GM23338 (cell line): ENCODE data around the gene FAM193B. TPM values are rescaled to one million over a fixed set of nuclear protein-coding genes. Genes with fewer than 3 reads are reported as not detected.
A peak's percentile ranks its signal among the peaks of the same experiment; 100 is the strongest.

Source experiments
- ATAC-seq: fragments of 200-7000 bp; cut with Tn5 transposase; 3 replicates; pipeline ENCODE4 v1.9.1; 2020
- DNase-seq: peaks from one replicate; pipeline ENCODE4 v3.0.0-alpha.2; 2015; ENCODE audit warnings: low spot score
- H2AFZ ChIP-seq: fragments of 200-600 bp; sonication (generic); 2 replicates; pipeline ENCODE4 v1.8.0; 2016; ENCODE audit warnings: antibody characterized with exemption, mild to moderate bottlenecking, moderate library complexity
- H3F3A ChIP-seq: fragments of 200-600 bp; sonication (generic); replicated peaks from 2 replicates; pipeline ENCODE4 v1.8.0; 2017; ENCODE audit warnings: antibody characterized with exemption, mixed run types, low read depth
- H3K27ac ChIP-seq: fragments of 200-600 bp; sonication (generic); 2 replicates; pipeline ENCODE4 v1.6.1; 2016; ENCODE audit warnings: low read depth
- H3K27me3 ChIP-seq: fragments of 200-600 bp; sonication (generic); 2 replicates; pipeline ENCODE4 v1.8.0; 2016; ENCODE audit warnings: mild to moderate bottlenecking, mixed run types, moderate library complexity; ENCODE audit not compliant: insufficient read depth
- H3K36me3 ChIP-seq: fragments of 200-600 bp; sonication (generic); 2 replicates; pipeline ENCODE4 v1.8.0; 2016; ENCODE audit warnings: mild to moderate bottlenecking; ENCODE audit not compliant: insufficient read depth
- H3K4me1 ChIP-seq: fragments of 200-600 bp; sonication (generic); 2 replicates; pipeline ENCODE4 v1.8.0; 2016; ENCODE audit warnings: mild to moderate bottlenecking, moderate library complexity; ENCODE audit not compliant: insufficient read depth
- H3K4me2 ChIP-seq: fragments of 200-600 bp; sonication (generic); 2 replicates; pipeline ENCODE4 v1.7.1; 2017; ENCODE audit warnings: mixed run types
- H3K4me3 ChIP-seq: fragments of 200-600 bp; sonication (generic); 2 replicates; pipeline ENCODE4 v1.6.1; 2016; ENCODE audit warnings: mixed run types
- H3K79me2 ChIP-seq: fragments of 200-600 bp; sonication (generic); replicated peaks from 2 replicates; pipeline ENCODE4 v1.8.0; 2017; ENCODE audit warnings: mild to moderate bottlenecking; ENCODE audit not compliant: insufficient read depth
- H3K9me2 ChIP-seq: fragments of 200-600 bp; sonication (generic); 2 replicates; pipeline ENCODE4 v1.8.0; 2017; ENCODE audit not compliant: insufficient read depth
- H4K20me1 ChIP-seq: fragments of 200-600 bp; sonication (generic); replicated peaks from 2 replicates; pipeline ENCODE4 v1.8.0; 2017; ENCODE audit warnings: mild to moderate bottlenecking; ENCODE audit not compliant: insufficient read depth
- H3K27ac Mint-ChIP-seq: 2 replicates; pipeline ENCODE4 v1.8.0; 2020; ENCODE audit warnings: inconsistent platforms, mild to moderate bottlenecking, moderate library complexity, mixed read lengths
- H3K27me3 Mint-ChIP-seq: 3 replicates; pipeline ENCODE4 v1.8.0; 2022; ENCODE audit warnings: low read depth, mild to moderate bottlenecking, moderate library complexity, mixed read lengths, inconsistent platforms; ENCODE audit not compliant: insufficient read depth, poor library complexity
- H3K36me3 Mint-ChIP-seq: 3 replicates; pipeline ENCODE4 v1.8.0; 2021; ENCODE audit warnings: low read depth, mild to moderate bottlenecking, inconsistent platforms, moderate library complexity, mixed read lengths
- H3K4me1 Mint-ChIP-seq: 3 replicates; pipeline ENCODE4 v1.8.0; 2020; ENCODE audit warnings: mild to moderate bottlenecking, inconsistent platforms, mixed read lengths
- H3K4me3 Mint-ChIP-seq: 3 replicates; pipeline ENCODE4 v1.8.0; 2021; ENCODE audit warnings: moderate library complexity, mild to moderate bottlenecking, inconsistent platforms, mixed read lengths
- H3K9me3 Mint-ChIP-seq: 3 replicates; pipeline ENCODE4 v1.8.0; 2020; ENCODE audit warnings: moderate library complexity, mild to moderate bottlenecking, inconsistent platforms, mixed read lengths
- CREB1 ChIP-seq: fragments of 250-450 bp; sonication (Bioruptor Pico); IDR thresholded peaks from 2 replicates; pipeline ENCODE4 v1.5.0; 2020; ENCODE audit warnings: low read depth, mild to moderate bottlenecking, moderate library complexity
- ETS1 ChIP-seq: IDR thresholded peaks from 2 replicates; pipeline ENCODE4 v1.6.1; 2016; ENCODE audit warnings: antibody characterized with exemption
- EZH2 ChIP-seq: fragments of 200-600 bp; sonication (generic); IDR thresholded peaks from one replicate; pipeline ENCODE4 v1.8.0; 2017; ENCODE audit warnings: antibody characterized with exemption, mild to moderate bottlenecking, low read depth; ENCODE audit not compliant: unreplicated experiment
- EZH2phosphoT487 ChIP-seq: fragments of 200-600 bp; sonication (generic); IDR thresholded peaks from one replicate; pipeline ENCODE4 v1.8.1; 2018; ENCODE audit warnings: antibody characterized with exemption; ENCODE audit not compliant: unreplicated experiment
- JUNB ChIP-seq: IDR thresholded peaks from one replicate; pipeline ENCODE4 v1.6.1; 2016; ENCODE audit warnings: antibody characterized with exemption; ENCODE audit not compliant: unreplicated experiment
- NANOG ChIP-seq: IDR thresholded peaks from 2 replicates; pipeline ENCODE4 v1.6.1; 2016; ENCODE audit warnings: antibody characterized with exemption, borderline replicate concordance
- POLR2AphosphoS5 ChIP-seq: IDR thresholded peaks from 2 replicates; pipeline ENCODE4 v1.6.1; 2016; ENCODE audit warnings: antibody characterized with exemption, low read depth
- STAT1 ChIP-seq: IDR thresholded peaks from one replicate; pipeline ENCODE4 v1.6.1; 2016; ENCODE audit warnings: antibody characterized with exemption; ENCODE audit not compliant: unreplicated experiment
- ZNF114 ChIP-seq: fragments of 250-450 bp; sonication (Bioruptor Pico); IDR thresholded peaks from 2 replicates; pipeline ENCODE4 v1.5.0; 2020; ENCODE audit warnings: mild to moderate bottlenecking, moderate library complexity
- ZNF331 ChIP-seq: fragments of 250-450 bp; sonication (Bioruptor Pico); IDR thresholded peaks from 2 replicates; pipeline ENCODE4 v1.5.0; 2020; ENCODE audit warnings: low read depth, mild to moderate bottlenecking, moderate library complexity
- polyA plus RNA-seq: library from polyadenylated mRNA; unstranded; fragments of >200 nt; fragmentation: Nextera tagmentation; extraction: Ambion mirVana; gene quantifications from 2 replicates; pipeline ENCODE4 v1.2.1, GENCODE V29; 2016
- total RNA-seq: library from RNA; depleted of rRNA; stranded (reverse); fragments of >200 nt; shearing (Covaris generic); gene quantifications from 2 replicates; pipeline ENCODE4 v1.2.3, GENCODE V29; 2014
- TF ChIP-seq, protein P1 (sequence below): fragments of 250-450 bp; sonication (Bioruptor Pico); IDR thresholded peaks from 2 replicates; pipeline ENCODE4 v1.5.0; 2020; ENCODE audit warnings: mild to moderate bottlenecking, moderate library complexity
- TF ChIP-seq, protein P2 (sequence below), 2 experiments: fragments of 200-600 bp in 1 of 2; sonication (generic) in 1 of 2; conservative IDR thresholded peaks; 2 replicates each; pipeline versions ENCODE4 v1.5.1 to v1.6.1; 2016 to 2017; ENCODE audit warnings: antibody characterized with exemption in 2 of 2, low read depth in 2 of 2, mild to moderate bottlenecking in 2 of 2, moderate library complexity in 1 of 2

Gene FAM193B
- total and polyA plus RNA-seq, 2 experiments from 2014 or later = 44.4 to 58.6 TPM

DNA sequence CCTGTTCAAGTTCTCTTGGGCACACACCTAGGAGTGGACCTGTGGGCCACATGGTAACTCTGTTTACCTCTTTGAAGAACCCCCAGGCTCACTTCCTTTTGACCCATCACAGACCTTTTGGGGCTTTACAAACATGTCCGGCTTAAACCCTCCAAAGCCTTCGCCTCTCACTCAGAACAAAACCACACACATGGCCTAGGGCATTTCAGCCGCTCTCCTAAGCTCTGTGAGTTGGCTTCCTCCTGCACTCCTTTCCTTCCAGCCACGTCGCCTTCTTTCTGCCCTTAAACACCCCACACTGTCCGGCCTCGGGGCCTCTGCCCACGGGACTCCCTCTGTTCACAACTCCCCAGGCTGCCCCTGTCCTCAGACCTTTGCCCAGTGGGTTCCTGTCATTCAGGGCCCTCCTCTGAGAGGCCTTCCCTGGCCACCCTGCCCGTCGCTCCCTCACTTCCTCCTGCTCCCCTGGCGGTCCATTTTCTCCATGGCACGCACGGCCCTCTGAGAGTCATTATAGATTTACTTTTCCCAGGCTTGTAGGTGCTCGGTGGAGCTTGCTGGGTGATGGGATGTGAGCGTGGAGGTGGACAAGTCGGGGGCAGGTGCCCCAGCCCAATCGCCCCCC is 46.7 kb downstream of the FAM193B start:
- no peaks in the 10 kb centered on the region for H3K36me3 ChIP-seq
- ATAC-seq = no peak
- H3K9me2 ChIP-seq = no peaks in the 10 kb centered on the region

More for the DNA sequence above, 46.7 kb downstream of the FAM193B start:
- peaks cover 5% of the 10 kb centered on the region; the same call in 1 of the 2 replicates for H3F3A ChIP-seq
- TF ChIP-seq JUNB = no peak
- TF ChIP-seq EZH2phosphoT487 = no peak
- TF ChIP-seq NANOG = no peak
- no peak for TF ChIP-seq CREB1
- TF ChIP-seq, protein P1, sequence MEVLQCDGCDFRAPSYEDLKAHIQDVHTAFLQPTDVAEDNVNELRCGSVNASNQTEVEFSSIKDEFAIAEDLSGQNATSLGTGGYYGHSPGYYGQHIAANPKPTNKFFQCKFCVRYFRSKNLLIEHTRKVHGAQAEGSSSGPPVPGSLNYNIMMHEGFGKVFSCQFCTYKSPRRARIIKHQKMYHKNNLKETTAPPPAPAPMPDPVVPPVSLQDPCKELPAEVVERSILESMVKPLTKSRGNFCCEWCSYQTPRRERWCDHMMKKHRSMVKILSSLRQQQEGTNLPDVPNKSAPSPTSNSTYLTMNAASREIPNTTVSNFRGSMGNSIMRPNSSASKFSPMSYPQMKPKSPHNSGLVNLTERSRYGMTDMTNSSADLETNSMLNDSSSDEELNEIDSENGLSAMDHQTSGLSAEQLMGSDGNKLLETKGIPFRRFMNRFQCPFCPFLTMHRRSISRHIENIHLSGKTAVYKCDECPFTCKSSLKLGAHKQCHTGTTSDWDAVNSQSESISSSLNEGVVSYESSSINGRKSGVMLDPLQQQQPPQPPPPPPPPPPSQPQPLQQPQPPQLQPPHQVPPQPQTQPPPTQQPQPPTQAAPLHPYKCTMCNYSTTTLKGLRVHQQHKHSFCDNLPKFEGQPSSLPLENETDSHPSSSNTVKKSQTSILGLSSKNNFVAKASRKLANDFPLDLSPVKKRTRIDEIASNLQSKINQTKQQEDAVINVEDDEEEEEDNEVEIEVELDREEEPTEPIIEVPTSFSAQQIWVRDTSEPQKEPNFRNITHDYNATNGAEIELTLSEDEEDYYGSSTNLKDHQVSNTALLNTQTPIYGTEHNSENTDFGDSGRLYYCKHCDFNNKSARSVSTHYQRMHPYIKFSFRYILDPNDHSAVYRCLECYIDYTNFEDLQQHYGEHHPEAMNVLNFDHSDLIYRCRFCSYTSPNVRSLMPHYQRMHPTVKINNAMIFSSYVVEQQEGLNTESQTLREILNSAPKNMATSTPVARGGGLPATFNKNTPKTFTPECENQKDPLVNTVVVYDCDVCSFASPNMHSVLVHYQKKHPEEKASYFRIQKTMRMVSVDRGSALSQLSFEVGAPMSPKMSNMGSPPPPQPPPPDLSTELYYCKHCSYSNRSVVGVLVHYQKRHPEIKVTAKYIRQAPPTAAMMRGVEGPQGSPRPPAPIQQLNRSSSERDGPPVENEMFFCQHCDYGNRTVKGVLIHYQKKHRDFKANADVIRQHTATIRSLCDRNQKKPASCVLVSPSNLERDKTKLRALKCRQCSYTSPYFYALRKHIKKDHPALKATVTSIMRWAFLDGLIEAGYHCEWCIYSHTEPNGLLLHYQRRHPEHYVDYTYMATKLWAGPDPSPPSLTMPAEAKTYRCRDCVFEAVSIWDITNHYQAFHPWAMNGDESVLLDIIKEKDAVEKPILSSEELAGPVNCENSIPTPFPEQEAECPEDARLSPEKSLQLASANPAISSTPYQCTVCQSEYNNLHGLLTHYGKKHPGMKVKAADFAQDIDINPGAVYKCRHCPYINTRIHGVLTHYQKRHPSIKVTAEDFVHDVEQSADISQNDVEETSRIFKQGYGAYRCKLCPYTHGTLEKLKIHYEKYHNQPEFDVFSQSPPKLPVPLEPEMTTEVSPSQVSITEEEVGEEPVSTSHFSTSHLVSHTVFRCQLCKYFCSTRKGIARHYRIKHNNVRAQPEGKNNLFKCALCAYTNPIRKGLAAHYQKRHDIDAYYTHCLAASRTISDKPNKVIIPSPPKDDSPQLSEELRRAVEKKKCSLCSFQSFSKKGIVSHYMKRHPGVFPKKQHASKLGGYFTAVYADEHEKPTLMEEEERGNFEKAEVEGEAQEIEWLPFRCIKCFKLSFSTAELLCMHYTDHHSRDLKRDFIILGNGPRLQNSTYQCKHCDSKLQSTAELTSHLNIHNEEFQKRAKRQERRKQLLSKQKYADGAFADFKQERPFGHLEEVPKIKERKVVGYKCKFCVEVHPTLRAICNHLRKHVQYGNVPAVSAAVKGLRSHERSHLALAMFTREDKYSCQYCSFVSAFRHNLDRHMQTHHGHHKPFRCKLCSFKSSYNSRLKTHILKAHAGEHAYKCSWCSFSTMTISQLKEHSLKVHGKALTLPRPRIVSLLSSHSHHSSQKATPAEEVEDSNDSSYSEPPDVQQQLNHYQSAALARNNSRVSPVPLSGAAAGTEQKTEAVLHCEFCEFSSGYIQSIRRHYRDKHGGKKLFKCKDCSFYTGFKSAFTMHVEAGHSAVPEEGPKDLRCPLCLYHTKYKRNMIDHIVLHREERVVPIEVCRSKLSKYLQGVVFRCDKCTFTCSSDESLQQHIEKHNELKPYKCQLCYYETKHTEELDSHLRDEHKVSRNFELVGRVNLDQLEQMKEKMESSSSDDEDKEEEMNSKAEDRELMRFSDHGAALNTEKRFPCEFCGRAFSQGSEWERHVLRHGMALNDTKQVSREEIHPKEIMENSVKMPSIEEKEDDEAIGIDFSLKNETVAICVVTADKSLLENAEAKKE (CRISPR knock-in tag) = no peak
- TF ChIP-seq ETS1 = no peak
- TF ChIP-seq EZH2 = no peak
- TF ChIP-seq ZNF114 (CRISPR knock-in tag) = no peak
- no peak for TF ChIP-seq STAT1
- TF ChIP-seq, protein P2, sequence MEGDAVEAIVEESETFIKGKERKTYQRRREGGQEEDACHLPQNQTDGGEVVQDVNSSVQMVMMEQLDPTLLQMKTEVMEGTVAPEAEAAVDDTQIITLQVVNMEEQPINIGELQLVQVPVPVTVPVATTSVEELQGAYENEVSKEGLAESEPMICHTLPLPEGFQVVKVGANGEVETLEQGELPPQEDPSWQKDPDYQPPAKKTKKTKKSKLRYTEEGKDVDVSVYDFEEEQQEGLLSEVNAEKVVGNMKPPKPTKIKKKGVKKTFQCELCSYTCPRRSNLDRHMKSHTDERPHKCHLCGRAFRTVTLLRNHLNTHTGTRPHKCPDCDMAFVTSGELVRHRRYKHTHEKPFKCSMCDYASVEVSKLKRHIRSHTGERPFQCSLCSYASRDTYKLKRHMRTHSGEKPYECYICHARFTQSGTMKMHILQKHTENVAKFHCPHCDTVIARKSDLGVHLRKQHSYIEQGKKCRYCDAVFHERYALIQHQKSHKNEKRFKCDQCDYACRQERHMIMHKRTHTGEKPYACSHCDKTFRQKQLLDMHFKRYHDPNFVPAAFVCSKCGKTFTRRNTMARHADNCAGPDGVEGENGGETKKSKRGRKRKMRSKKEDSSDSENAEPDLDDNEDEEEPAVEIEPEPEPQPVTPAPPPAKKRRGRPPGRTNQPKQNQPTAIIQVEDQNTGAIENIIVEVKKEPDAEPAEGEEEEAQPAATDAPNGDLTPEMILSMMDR (conservative IDR thresholded peaks at IDR 0.05; ENCODE audit: low read depth in 2 of 2) = no peak
- no peak for TF ChIP-seq ZNF331 (CRISPR knock-in tag)
- TF ChIP-seq POLR2AphosphoS5 = no peak
- no peak overlapping the region for H2AFZ ChIP-seq
- H3K9me3 Mint-ChIP-seq = peaks cover 2% of the 10 kb centered on the region; the same call in 1 of the 3 replicates
- DNase-seq = no peak
- 0 out of 2 replicates have a peak overlapping the region, but pooled peaks have one; percentile 41 for H3K27ac Mint-ChIP-seq
- no peak overlapping the region for H3K4me3 ChIP-seq
- no peak overlapping the region for H3K4me2 ChIP-seq
- no peak overlapping the region for H3K4me3 Mint-ChIP-seq
- H3K4me1 ChIP-seq = peaks cover 15% of the 10 kb centered on the region
- no peaks in the 10 kb centered on the region for H3K27me3 ChIP-seq
- H3K79me2 ChIP-seq = no peaks in the 10 kb centered on the region
- H3K4me1 Mint-ChIP-seq = peaks cover 25% of the 10 kb centered on the region
- H3K27me3 Mint-ChIP-seq = peaks cover 18% of the 10 kb centered on the region
- no peaks in the 10 kb centered on the region; the same call in 1 of the 2 replicates for H4K20me1 ChIP-seq
- no peak overlapping the region for H3K27ac ChIP-seq
- peaks cover 41% of the 10 kb centered on the region for H3K36me3 Mint-ChIP-seq
